ENCODE results near the gene ANKRD16. TPM values are rescaled to one million over a fixed set of nuclear protein-coding genes. Genes with fewer than 3 reads are reported as not detected.

ANKRD16 gene
- total and polyA plus RNA-seq, 2 experiments from 2014 or later: 6.4 to 16.1 TPM

DNA sequence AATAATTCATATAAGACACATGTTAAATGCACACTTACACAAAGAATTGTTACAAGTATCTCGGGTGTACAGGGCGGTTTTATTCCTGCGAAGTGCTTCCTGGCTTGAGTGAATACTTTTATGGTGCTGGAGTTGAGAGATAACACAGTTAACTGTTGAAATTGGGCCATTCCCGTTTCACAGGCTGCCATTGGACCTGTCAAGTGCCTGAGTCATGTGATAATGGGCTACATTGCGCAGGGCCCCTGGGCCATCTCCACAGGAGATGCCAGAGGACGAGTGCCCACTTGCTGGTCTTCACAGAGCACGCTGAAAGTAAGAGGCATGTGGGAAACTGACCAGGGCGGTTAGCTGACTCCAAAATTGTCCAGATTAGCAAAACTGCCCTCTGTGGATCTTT lies 5.2 kb upstream of the ANKRD16 start:
- Mint-ChIP-seq H3K27me3 (ENCODE audit: insufficient read depth, low read depth, poor library complexity) (peaks cover 7% of the 10 kb centered on the region), H3K4me1 (peaks cover 16% of the 10 kb centered on the region), H3K9me3 (no peaks in the 10 kb centered on the region), H3K4me3 (no peak overlapping the region), H3K27ac (no peak overlapping the region), H3K36me3 (ENCODE audit: low read depth) (peaks cover 45% of the 10 kb centered on the region)
- peaks cover 8% of the 10 kb centered on the region; the same call in 1 of the 2 replicates for H3K36me3 ChIP-seq (ENCODE audit: insufficient read depth)
- TF ChIP-seq ZNF114 (CRISPR knock-in tag; IDR thresholded peaks at IDR 0.05) (no peak), ZNF331 (CRISPR knock-in tag; IDR thresholded peaks at IDR 0.05; ENCODE audit: low read depth) (no peak)
- TF ChIP-seq, protein P1, sequence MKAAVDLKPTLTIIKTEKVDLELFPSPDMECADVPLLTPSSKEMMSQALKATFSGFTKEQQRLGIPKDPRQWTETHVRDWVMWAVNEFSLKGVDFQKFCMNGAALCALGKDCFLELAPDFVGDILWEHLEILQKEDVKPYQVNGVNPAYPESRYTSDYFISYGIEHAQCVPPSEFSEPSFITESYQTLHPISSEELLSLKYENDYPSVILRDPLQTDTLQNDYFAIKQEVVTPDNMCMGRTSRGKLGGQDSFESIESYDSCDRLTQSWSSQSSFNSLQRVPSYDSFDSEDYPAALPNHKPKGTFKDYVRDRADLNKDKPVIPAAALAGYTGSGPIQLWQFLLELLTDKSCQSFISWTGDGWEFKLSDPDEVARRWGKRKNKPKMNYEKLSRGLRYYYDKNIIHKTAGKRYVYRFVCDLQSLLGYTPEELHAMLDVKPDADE (IDR thresholded peaks at IDR 0.05): no peak
- TF ChIP-seq, protein P2, sequence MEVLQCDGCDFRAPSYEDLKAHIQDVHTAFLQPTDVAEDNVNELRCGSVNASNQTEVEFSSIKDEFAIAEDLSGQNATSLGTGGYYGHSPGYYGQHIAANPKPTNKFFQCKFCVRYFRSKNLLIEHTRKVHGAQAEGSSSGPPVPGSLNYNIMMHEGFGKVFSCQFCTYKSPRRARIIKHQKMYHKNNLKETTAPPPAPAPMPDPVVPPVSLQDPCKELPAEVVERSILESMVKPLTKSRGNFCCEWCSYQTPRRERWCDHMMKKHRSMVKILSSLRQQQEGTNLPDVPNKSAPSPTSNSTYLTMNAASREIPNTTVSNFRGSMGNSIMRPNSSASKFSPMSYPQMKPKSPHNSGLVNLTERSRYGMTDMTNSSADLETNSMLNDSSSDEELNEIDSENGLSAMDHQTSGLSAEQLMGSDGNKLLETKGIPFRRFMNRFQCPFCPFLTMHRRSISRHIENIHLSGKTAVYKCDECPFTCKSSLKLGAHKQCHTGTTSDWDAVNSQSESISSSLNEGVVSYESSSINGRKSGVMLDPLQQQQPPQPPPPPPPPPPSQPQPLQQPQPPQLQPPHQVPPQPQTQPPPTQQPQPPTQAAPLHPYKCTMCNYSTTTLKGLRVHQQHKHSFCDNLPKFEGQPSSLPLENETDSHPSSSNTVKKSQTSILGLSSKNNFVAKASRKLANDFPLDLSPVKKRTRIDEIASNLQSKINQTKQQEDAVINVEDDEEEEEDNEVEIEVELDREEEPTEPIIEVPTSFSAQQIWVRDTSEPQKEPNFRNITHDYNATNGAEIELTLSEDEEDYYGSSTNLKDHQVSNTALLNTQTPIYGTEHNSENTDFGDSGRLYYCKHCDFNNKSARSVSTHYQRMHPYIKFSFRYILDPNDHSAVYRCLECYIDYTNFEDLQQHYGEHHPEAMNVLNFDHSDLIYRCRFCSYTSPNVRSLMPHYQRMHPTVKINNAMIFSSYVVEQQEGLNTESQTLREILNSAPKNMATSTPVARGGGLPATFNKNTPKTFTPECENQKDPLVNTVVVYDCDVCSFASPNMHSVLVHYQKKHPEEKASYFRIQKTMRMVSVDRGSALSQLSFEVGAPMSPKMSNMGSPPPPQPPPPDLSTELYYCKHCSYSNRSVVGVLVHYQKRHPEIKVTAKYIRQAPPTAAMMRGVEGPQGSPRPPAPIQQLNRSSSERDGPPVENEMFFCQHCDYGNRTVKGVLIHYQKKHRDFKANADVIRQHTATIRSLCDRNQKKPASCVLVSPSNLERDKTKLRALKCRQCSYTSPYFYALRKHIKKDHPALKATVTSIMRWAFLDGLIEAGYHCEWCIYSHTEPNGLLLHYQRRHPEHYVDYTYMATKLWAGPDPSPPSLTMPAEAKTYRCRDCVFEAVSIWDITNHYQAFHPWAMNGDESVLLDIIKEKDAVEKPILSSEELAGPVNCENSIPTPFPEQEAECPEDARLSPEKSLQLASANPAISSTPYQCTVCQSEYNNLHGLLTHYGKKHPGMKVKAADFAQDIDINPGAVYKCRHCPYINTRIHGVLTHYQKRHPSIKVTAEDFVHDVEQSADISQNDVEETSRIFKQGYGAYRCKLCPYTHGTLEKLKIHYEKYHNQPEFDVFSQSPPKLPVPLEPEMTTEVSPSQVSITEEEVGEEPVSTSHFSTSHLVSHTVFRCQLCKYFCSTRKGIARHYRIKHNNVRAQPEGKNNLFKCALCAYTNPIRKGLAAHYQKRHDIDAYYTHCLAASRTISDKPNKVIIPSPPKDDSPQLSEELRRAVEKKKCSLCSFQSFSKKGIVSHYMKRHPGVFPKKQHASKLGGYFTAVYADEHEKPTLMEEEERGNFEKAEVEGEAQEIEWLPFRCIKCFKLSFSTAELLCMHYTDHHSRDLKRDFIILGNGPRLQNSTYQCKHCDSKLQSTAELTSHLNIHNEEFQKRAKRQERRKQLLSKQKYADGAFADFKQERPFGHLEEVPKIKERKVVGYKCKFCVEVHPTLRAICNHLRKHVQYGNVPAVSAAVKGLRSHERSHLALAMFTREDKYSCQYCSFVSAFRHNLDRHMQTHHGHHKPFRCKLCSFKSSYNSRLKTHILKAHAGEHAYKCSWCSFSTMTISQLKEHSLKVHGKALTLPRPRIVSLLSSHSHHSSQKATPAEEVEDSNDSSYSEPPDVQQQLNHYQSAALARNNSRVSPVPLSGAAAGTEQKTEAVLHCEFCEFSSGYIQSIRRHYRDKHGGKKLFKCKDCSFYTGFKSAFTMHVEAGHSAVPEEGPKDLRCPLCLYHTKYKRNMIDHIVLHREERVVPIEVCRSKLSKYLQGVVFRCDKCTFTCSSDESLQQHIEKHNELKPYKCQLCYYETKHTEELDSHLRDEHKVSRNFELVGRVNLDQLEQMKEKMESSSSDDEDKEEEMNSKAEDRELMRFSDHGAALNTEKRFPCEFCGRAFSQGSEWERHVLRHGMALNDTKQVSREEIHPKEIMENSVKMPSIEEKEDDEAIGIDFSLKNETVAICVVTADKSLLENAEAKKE (CRISPR knock-in tag; IDR thresholded peaks at IDR 0.05): no peak
- peaks cover 86% of the 10 kb centered on the region for H3K79me2 ChIP-seq (replicated peaks; ENCODE audit: insufficient read depth)
- no peaks in the 10 kb centered on the region for H3K9me2 ChIP-seq (ENCODE audit: insufficient read depth)
- peaks cover 46% of the 10 kb centered on the region for H4K20me1 ChIP-seq (replicated peaks; ENCODE audit: insufficient read depth)
- no peak overlapping the region for H2AFZ ChIP-seq
- ATAC-seq (no peak), DNase-seq (ENCODE audit: low spot score) (no peak)
- H3K27ac ChIP-seq (ENCODE audit: low read depth): no peak overlapping the region
- no peaks in the 10 kb centered on the region for H3K27me3 ChIP-seq (ENCODE audit: insufficient read depth)
- H3K4me1 ChIP-seq (ENCODE audit: insufficient read depth): peaks cover 6% of the 10 kb centered on the region
- no peak overlapping the region for H3K4me2 ChIP-seq
- no peak overlapping the region for H3K4me3 ChIP-seq
- H3F3A ChIP-seq (replicated peaks; ENCODE audit: low read depth): peaks cover 3% of the 10 kb centered on the region; the same call in 1 of the 2 replicates

DNA sequence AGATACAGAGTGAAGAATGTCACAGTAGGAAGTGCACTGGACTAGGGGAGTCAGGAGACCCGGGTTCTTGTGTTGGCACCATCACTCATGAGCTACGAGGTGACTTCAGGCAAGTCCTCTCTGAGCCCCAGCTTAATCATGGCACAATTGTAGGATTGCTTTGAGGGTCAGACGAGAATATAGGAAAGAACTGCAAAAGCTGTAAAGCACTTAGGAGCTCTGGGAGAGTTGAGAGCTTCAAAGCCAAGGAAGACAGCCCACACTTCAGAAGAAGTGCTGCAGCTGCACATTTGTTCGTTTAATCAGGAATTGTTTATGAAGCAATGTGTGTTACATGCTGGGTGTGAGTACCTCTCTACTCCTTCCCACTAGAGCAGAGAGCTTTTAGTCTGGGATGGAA lies 4.7 kb upstream of the ANKRD16 start:
- Histone ChIP-seq H3K27me3 (ENCODE audit: insufficient read depth) (no peaks in the 10 kb centered on the region), H3K4me2 (no peak overlapping the region), H3K9me2 (ENCODE audit: insufficient read depth) (no peaks in the 10 kb centered on the region), H3K27ac (ENCODE audit: low read depth) (no peak overlapping the region), H2AFZ (no peak overlapping the region), H4K20me1 (replicated peaks; ENCODE audit: insufficient read depth) (peaks cover 43% of the 10 kb centered on the region; the same call in 1 of the 2 replicates), H3K4me1 (ENCODE audit: insufficient read depth) (peaks cover 6% of the 10 kb centered on the region), H3K79me2 (replicated peaks; ENCODE audit: insufficient read depth) (peaks cover 81% of the 10 kb centered on the region), H3K36me3 (ENCODE audit: insufficient read depth) (peaks cover 8% of the 10 kb centered on the region; the same call in 1 of the 2 replicates), H3F3A (replicated peaks; ENCODE audit: low read depth) (peaks cover 3% of the 10 kb centered on the region; the same call in 1 of the 2 replicates), H3K4me3 (no peak overlapping the region)
- ATAC-seq (no peak), DNase-seq (ENCODE audit: low spot score) (no peak)
- peaks cover 7% of the 10 kb centered on the region for H3K27me3 Mint-ChIP-seq (ENCODE audit: insufficient read depth, low read depth, poor library complexity)
- peaks cover 16% of the 10 kb centered on the region for H3K4me1 Mint-ChIP-seq
- no peak overlapping the region for H3K4me3 Mint-ChIP-seq
- H3K27ac Mint-ChIP-seq: no peak overlapping the region
- no peaks in the 10 kb centered on the region for H3K9me3 Mint-ChIP-seq
- peaks cover 45% of the 10 kb centered on the region for H3K36me3 Mint-ChIP-seq (ENCODE audit: low read depth)
- no peak for TF ChIP-seq CREB1 (CRISPR knock-in tag; IDR thresholded peaks at IDR 0.05; ENCODE audit: low read depth)
- TF ChIP-seq EZH2 (IDR thresholded peaks at IDR 0.05; ENCODE audit: low read depth, unreplicated experiment): no peak
- no peak for TF ChIP-seq POLR2AphosphoS5 (IDR thresholded peaks at IDR 0.05; ENCODE audit: low read depth)
- TF ChIP-seq ZNF114 (CRISPR knock-in tag; IDR thresholded peaks at IDR 0.05): no peak
- no peak for TF ChIP-seq JUNB (IDR thresholded peaks at IDR 0.05; ENCODE audit: unreplicated experiment)
- no peak for TF ChIP-seq ZNF331 (CRISPR knock-in tag; IDR thresholded peaks at IDR 0.05; ENCODE audit: low read depth)
- no peak for TF ChIP-seq EZH2phosphoT487 (IDR thresholded peaks at IDR 0.05; ENCODE audit: unreplicated experiment)
- TF ChIP-seq, protein P1 (IDR thresholded peaks at IDR 0.05): no peak

All from GM23338 (cell line).